ENCODE results near the gene ADAM23.

ADAM23 gene

GRCh38 chr2:206584323-206585116 is 141.2 kb downstream of the ADAM23 start:
- Mint-ChIP-seq H3K9me3 (peaks cover 1% of the 10 kb centered on the region), H3K27me3 (peaks cover 8% of the 10 kb centered on the region), H3K4me1 (no peaks in the 10 kb centered on the region), H3K36me3 (no peaks in the 10 kb centered on the region), H3K4me3 (no peak overlapping the region), H3K27ac (no peak overlapping the region)
- ATAC-seq (ENCODE audit: low read depth) (no peak), DNase-seq (ENCODE audit: low spot score in 2 of 2) (no peak)

GRCh38 chr2:206585335-206585734 is 142.0 kb downstream of the ADAM23 start:
- ATAC-seq (ENCODE audit: low read depth) (no peak), DNase-seq (ENCODE audit: low spot score in 2 of 2) (no peak)
- Mint-ChIP-seq H3K4me1 (no peaks in the 10 kb centered on the region), H3K27me3 (peaks cover 8% of the 10 kb centered on the region), H3K4me3 (no peak overlapping the region), H3K36me3 (no peaks in the 10 kb centered on the region), H3K27ac (no peak overlapping the region), H3K9me3 (no peaks in the 10 kb centered on the region)

GRCh38 chr2:206586609-206587008 is 143.3 kb downstream of the ADAM23 start:
- Mint-ChIP-seq H3K4me1 (no peaks in the 10 kb centered on the region), H3K4me3 (no peak overlapping the region), H3K27me3 (peaks cover 8% of the 10 kb centered on the region), H3K9me3 (no peaks in the 10 kb centered on the region), H3K36me3 (no peaks in the 10 kb centered on the region), H3K27ac (no peak overlapping the region)
- ATAC-seq (ENCODE audit: low read depth): no peak
- no peak for DNase-seq (ENCODE audit: low spot score in 2 of 2)

- peaks cover 2% of the 10 kb centered on the region for H3K4me1 Mint-ChIP-seq
- DNase-seq (ENCODE audit: low spot score in 2 of 2): no peak
- H3K4me3 Mint-ChIP-seq: no peak overlapping the region
- no peaks in the 10 kb centered on the region for H3K9me3 Mint-ChIP-seq
- H3K27me3 Mint-ChIP-seq: no peaks in the 10 kb centered on the region
- ATAC-seq (ENCODE audit: low read depth): no peak
- no peaks in the 10 kb centered on the region for H3K36me3 Mint-ChIP-seq
- no peak overlapping the region for H3K27ac Mint-ChIP-seq
These were observed 154.4 kb downstream of the ADAM23 start for GRCh38 chr2:206597717-206598218.

GRCh38 chr2:206603243-206603642 is 159.9 kb downstream of the ADAM23 start:
- no peaks in the 10 kb centered on the region for H3K36me3 Mint-ChIP-seq
- no peak overlapping the region for H3K4me3 Mint-ChIP-seq
- H3K4me1 Mint-ChIP-seq: peaks cover 2% of the 10 kb centered on the region
- H3K27me3 Mint-ChIP-seq: peaks cover 2% of the 10 kb centered on the region
- H3K9me3 Mint-ChIP-seq: no peaks in the 10 kb centered on the region
- DNase-seq (ENCODE audit: low spot score in 2 of 2) (no peak), ATAC-seq (ENCODE audit: low read depth) (no peak)
- no peak overlapping the region for H3K27ac Mint-ChIP-seq

GRCh38 chr2:206610451-206610850 is 167.1 kb downstream of the ADAM23 start:
- peaks cover 2% of the 10 kb centered on the region for H3K4me1 Mint-ChIP-seq
- DNase-seq (ENCODE audit: low spot score in 2 of 2): no peak
- no peaks in the 10 kb centered on the region for H3K36me3 Mint-ChIP-seq
- no peak overlapping the region for H3K27ac Mint-ChIP-seq
- no peak for ATAC-seq (ENCODE audit: low read depth)
- H3K9me3 Mint-ChIP-seq: no peaks in the 10 kb centered on the region
- H3K27me3 Mint-ChIP-seq: peaks cover 6% of the 10 kb centered on the region
- H3K4me3 Mint-ChIP-seq: no peak overlapping the region

GRCh38 chr2:206611191-206611590 is 167.9 kb downstream of the ADAM23 start:
- DNase-seq (ENCODE audit: low spot score in 2 of 2) (no peak), ATAC-seq (ENCODE audit: low read depth) (no peak)
- Mint-ChIP-seq H3K27ac (no peak overlapping the region), H3K9me3 (no peaks in the 10 kb centered on the region), H3K4me3 (no peak overlapping the region), H3K36me3 (no peaks in the 10 kb centered on the region), H3K27me3 (peaks cover 3% of the 10 kb centered on the region), H3K4me1 (peaks cover 2% of the 10 kb centered on the region)

GRCh38 chr2:206611736-206612135 is 168.4 kb downstream of the ADAM23 start:
- no peak for DNase-seq (ENCODE audit: low spot score in 2 of 2)
- no peaks in the 10 kb centered on the region for H3K9me3 Mint-ChIP-seq
- H3K36me3 Mint-ChIP-seq: no peaks in the 10 kb centered on the region
- H3K4me1 Mint-ChIP-seq: peaks cover 2% of the 10 kb centered on the region
- H3K27ac Mint-ChIP-seq: no peak overlapping the region
- peaks cover 3% of the 10 kb centered on the region for H3K27me3 Mint-ChIP-seq
- H3K4me3 Mint-ChIP-seq: no peak overlapping the region
- ATAC-seq (ENCODE audit: low read depth): no peak

- Mint-ChIP-seq H3K27me3 (peaks cover 1% of the 10 kb centered on the region), H3K4me3 (no peak overlapping the region), H3K9me3 (no peaks in the 10 kb centered on the region), H3K36me3 (no peaks in the 10 kb centered on the region), H3K4me1 (no peaks in the 10 kb centered on the region), H3K27ac (no peak overlapping the region)
- ATAC-seq (ENCODE audit: low read depth) (no peak), DNase-seq (ENCODE audit: low spot score in 2 of 2) (no peak)
These were observed 171.5 kb downstream of the ADAM23 start for GRCh38 chr2:206614811-206615210.

GRCh38 chr2:206615417-206616089 is 172.2 kb downstream of the ADAM23 start:
- Mint-ChIP-seq H3K9me3 (no peaks in the 10 kb centered on the region), H3K4me1 (no peaks in the 10 kb centered on the region), H3K27ac (no peak overlapping the region), H3K4me3 (no peak overlapping the region), H3K27me3 (peaks cover 1% of the 10 kb centered on the region), H3K36me3 (no peaks in the 10 kb centered on the region)
- DNase-seq (ENCODE audit: low spot score in 2 of 2): no peak
- no peak for ATAC-seq (ENCODE audit: low read depth)

GRCh38 chr2:206616151-206616550 is 172.8 kb downstream of the ADAM23 start:
- no peak for DNase-seq (ENCODE audit: low spot score in 2 of 2)
- Mint-ChIP-seq H3K9me3 (no peaks in the 10 kb centered on the region), H3K4me1 (no peaks in the 10 kb centered on the region), H3K27me3 (peaks cover 1% of the 10 kb centered on the region), H3K4me3 (no peak overlapping the region), H3K36me3 (no peaks in the 10 kb centered on the region), H3K27ac (no peak overlapping the region)
- no peak for ATAC-seq (ENCODE audit: low read depth)

GRCh38 chr2:206619011-206619410 is 175.7 kb downstream of the ADAM23 start:
- DNase-seq (ENCODE audit: low spot score in 2 of 2) (no peak), ATAC-seq (ENCODE audit: low read depth) (no peak)
- Mint-ChIP-seq H3K4me1 (no peaks in the 10 kb centered on the region), H3K36me3 (no peaks in the 10 kb centered on the region), H3K4me3 (no peak overlapping the region), H3K9me3 (no peaks in the 10 kb centered on the region), H3K27me3 (peaks cover 3% of the 10 kb centered on the region), H3K27ac (no peak overlapping the region)

- Mint-ChIP-seq H3K27me3 (peaks cover 8% of the 10 kb centered on the region), H3K36me3 (no peaks in the 10 kb centered on the region), H3K27ac (no peak overlapping the region), H3K4me3 (no peak overlapping the region), H3K4me1 (no peaks in the 10 kb centered on the region), H3K9me3 (no peaks in the 10 kb centered on the region)
- ATAC-seq (ENCODE audit: low read depth) (no peak), DNase-seq (ENCODE audit: low spot score in 2 of 2) (no peak)
These were observed 182.8 kb downstream of the ADAM23 start for GRCh38 chr2:206626108-206626507.

- DNase-seq (ENCODE audit: low spot score in 2 of 2) (no peak), ATAC-seq (ENCODE audit: low read depth) (no peak)
- Mint-ChIP-seq H3K27ac (no peak overlapping the region), H3K4me3 (no peak overlapping the region), H3K27me3 (peaks cover 9% of the 10 kb centered on the region), H3K9me3 (no peaks in the 10 kb centered on the region), H3K4me1 (no peaks in the 10 kb centered on the region), H3K36me3 (no peaks in the 10 kb centered on the region)
These were observed 184.3 kb downstream of the ADAM23 start for GRCh38 chr2:206627632-206628031.
